ENCODE data around the gene KCNK18. TPM values are rescaled to one million over a fixed set of nuclear protein-coding genes. Genes with fewer than 3 reads are reported as not detected.
"Not testable (repeated sequence)": the region's sequence is repeated elsewhere in the genome, so short reads cannot be mapped to it uniquely, and the experiment has no call there.

KCNK18 gene
- total and polyA plus RNA-seq, 7 experiments from 2014 or later, result not detected

GRCh38 chr10:117178190-117178589, 19.1 kb upstream of the KCNK18 start:
- DNase-seq (no peak), ATAC-seq (no peak)
- Histone ChIP-seq H3K9me3 (ENCODE audit: control insufficient read depth in 2 of 3, low read length in 3 of 3) (no peaks in the 10 kb centered on the region), H3K36me3 (ENCODE audit: control insufficient read depth in 2 of 3, insufficient read depth in 3 of 3, low read length in 3 of 3) (no peaks in the 10 kb centered on the region), H3K4me3 (ENCODE audit: low read length) (no peak overlapping the region), H3K27me3 (ENCODE audit: control insufficient read depth in 2 of 2, insufficient read depth in 2 of 2, low read length in 2 of 2) (no peaks in the 10 kb centered on the region), H3K4me1 (ENCODE audit: control insufficient read depth in 2 of 2, insufficient read depth in 2 of 2, low read length in 2 of 2) (peaks cover 7 to 10% of the 10 kb centered on the region in 2 donors), H3K27ac (ENCODE audit: low read depth, low read length) (no peak overlapping the region)
- intact Hi-C loops (cut with micrococcal nuclease), result loop anchor here in 1 of 2 donors (10.0 kb wide), 1 partner anchor 173 kb away; the partner anchor contains the start of gene SHTN1
- Mint-ChIP-seq H3K27ac (no peak overlapping the region), H3K4me1 (peaks cover 0 to 18% (median 14%) of the 10 kb centered on the region in 7 donors), H3K4me3 (no peak overlapping the region), H3K27me3 (peaks cover 11 to 24% (median 14%) of the 10 kb centered on the region in 5 donors), H3K9me3 (no peaks in the 10 kb centered on the region), H3K36me3 (no peaks in the 10 kb centered on the region)
- POLR2A ChIA-PET, result no interaction called here
- CTCF ChIA-PET, result interaction anchor here (1.2 to 2.6 kb wide), 2 partner anchors 11 to 381 kb away, joined by 3 to 10 read pairs; no protein-coding TSS in a partner anchor

DNA sequence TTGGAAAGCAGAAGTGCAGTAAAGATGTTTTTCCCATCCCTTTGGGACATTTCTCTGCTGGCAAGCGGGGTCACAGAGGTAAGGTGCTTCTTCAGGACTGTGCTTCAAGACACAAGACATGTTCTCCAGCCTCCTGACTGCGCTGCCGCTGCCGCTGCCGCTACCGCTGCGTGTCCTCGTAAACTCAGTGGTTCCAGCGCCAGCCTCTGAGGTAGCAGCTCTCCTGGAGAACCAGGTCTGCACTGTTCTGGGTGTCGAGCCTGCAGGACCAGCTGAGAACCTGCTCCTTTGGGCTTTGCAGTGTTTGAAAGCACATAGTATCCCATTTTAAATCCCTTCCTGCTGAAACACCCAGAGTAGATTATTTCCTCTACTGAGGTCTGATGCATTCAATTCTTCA, 13.0 kb upstream of the KCNK18 start:
- ChIA-PET CTCF (interaction anchor here (3.4 kb wide), 1 partner anchor 9 kb away, joined by 15 read pairs; no protein-coding TSS in a partner anchor), POLR2A (no interaction called here)
- H3K36me3 ChIP-seq (ENCODE audit: control insufficient read depth in 2 of 3, insufficient read depth in 3 of 3, low read length in 3 of 3), result no peaks in the 10 kb centered on the region
- no peak overlapping the region for H3K4me3 Mint-ChIP-seq
- peaks cover 6 to 19% (median 16%) of the 10 kb centered on the region in 5 donors for H3K27me3 Mint-ChIP-seq
- H3K4me1 Mint-ChIP-seq, result no peaks in the 10 kb centered on the region
- no peaks in the 10 kb centered on the region for H3K27me3 ChIP-seq (ENCODE audit: control insufficient read depth in 2 of 2, insufficient read depth in 2 of 2, low read length in 2 of 2)
- peaks cover 0 to 5% (median 0%) of the 10 kb centered on the region in 5 donors for H3K36me3 Mint-ChIP-seq
- H3K4me1 ChIP-seq (ENCODE audit: control insufficient read depth in 2 of 2, insufficient read depth in 2 of 2, low read length in 2 of 2), result no peaks in the 10 kb centered on the region
- no peak overlapping the region for H3K27ac Mint-ChIP-seq
- peaks cover 0 to 10% (median 5%) of the 10 kb centered on the region in 11 donors for H3K9me3 Mint-ChIP-seq
- no peak overlapping the region for H3K4me3 ChIP-seq (ENCODE audit: low read length)
- ATAC-seq (no peak), DNase-seq (no peak)
- peaks cover 0 to 2% (median 0%) of the 10 kb centered on the region in 3 experiments for H3K9me3 ChIP-seq (ENCODE audit: control insufficient read depth in 2 of 3, low read length in 3 of 3)
- intact Hi-C loops (cut with micrococcal nuclease), result no loop called here
- H3K27ac ChIP-seq (ENCODE audit: low read depth, low read length), result no peak overlapping the region

DNA sequence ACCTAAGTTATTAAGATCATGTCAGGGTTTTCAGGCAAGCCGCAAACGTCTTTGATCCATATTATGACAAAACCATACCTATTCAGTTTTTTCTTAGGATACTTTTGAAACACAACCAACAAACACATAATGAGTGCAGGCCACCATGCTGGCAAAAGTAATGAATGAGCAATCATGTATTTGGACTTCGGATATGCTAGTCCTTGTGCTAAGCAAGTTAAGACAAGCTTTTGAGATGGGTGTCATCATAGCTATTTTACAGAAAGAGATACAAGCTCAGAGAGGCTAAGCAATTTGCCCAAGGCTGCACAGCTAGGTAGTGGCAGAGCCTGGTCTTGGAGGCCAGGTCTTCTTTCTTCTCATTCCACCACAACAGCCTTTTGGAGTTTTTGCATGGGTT, 12.5 kb upstream of the KCNK18 start:
- H3K9me3 ChIP-seq (ENCODE audit: control insufficient read depth in 2 of 3, low read length in 3 of 3), result peaks cover 0 to 6% (median 0%) of the 10 kb centered on the region in 3 experiments
- intact Hi-C loops (cut with micrococcal nuclease), result no loop called here
- POLR2A ChIA-PET, result no interaction called here
- Mint-ChIP-seq H3K27ac (no peak overlapping the region), H3K9me3 (peaks cover 3 to 15% (median 8%) of the 10 kb centered on the region in 11 donors), H3K36me3 (peaks cover 0 to 8% (median 3%) of the 10 kb centered on the region in 5 donors), H3K4me3 (no peak overlapping the region), H3K27me3 (peaks cover 6 to 17% (median 16%) of the 10 kb centered on the region in 5 donors), H3K4me1 (no peaks in the 10 kb centered on the region)
- H3K27ac ChIP-seq (ENCODE audit: low read depth, low read length), result no peak overlapping the region
- H3K4me1 ChIP-seq (ENCODE audit: control insufficient read depth in 2 of 2, insufficient read depth in 2 of 2, low read length in 2 of 2), result no peaks in the 10 kb centered on the region
- H3K4me3 ChIP-seq (ENCODE audit: low read length), result no peak overlapping the region
- DNase-seq (no peak), ATAC-seq (no peak)
- CTCF ChIA-PET, result interaction anchor here (0.5 to 3.4 kb wide), 3 partner anchors 9 to 1088 kb away, joined by 3 to 15 read pairs (median 7); no protein-coding TSS in a partner anchor
- H3K27me3 ChIP-seq (ENCODE audit: control insufficient read depth in 2 of 2, insufficient read depth in 2 of 2, low read length in 2 of 2), result no peaks in the 10 kb centered on the region
- no peaks in the 10 kb centered on the region for H3K36me3 ChIP-seq (ENCODE audit: control insufficient read depth in 2 of 3, insufficient read depth in 3 of 3, low read length in 3 of 3)

DNA sequence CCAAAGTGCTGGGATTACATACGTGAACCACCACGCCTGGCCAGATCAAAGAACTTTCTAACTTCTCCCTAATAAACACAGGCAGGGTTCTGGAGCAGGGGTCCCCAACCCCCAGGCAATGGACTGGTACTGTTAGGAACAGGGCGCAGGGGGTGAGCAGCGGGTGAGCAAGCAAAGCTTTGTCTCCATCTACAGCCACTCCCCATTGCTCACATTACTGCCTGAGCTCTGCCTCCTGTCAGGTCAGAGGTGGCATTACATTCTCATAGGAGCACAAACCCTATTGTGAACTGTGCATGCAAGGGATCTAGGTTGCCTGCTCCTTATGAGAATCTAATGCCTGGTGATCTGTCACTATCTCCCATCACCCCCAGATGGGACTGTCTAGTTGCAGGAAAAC, 11.5 kb upstream of the KCNK18 start:
- H3K9me3 ChIP-seq (ENCODE audit: control insufficient read depth in 2 of 3, low read length in 3 of 3); intact Hi-C loops (cut with micrococcal nuclease); H3K4me1 Mint-ChIP-seq; POLR2A ChIA-PET; H3K27ac Mint-ChIP-seq; H3K36me3 ChIP-seq (ENCODE audit: control insufficient read depth in 2 of 3, insufficient read depth in 3 of 3, low read length in 3 of 3); H3K27ac ChIP-seq (ENCODE audit: low read depth, low read length); H3K4me1 ChIP-seq (ENCODE audit: control insufficient read depth in 2 of 2, insufficient read depth in 2 of 2, low read length in 2 of 2); H3K36me3 Mint-ChIP-seq; H3K4me3 Mint-ChIP-seq; H3K27me3 ChIP-seq (ENCODE audit: control insufficient read depth in 2 of 2, insufficient read depth in 2 of 2, low read length in 2 of 2); ATAC-seq; DNase-seq; H3K4me3 ChIP-seq (ENCODE audit: low read length): not testable (repeated sequence)
- Mint-ChIP-seq H3K27me3 (peaks cover 0 to 11% (median 6%) of the 10 kb centered on the region in 5 donors), H3K9me3 (peaks cover 4 to 17% (median 10%) of the 10 kb centered on the region in 11 donors)
- CTCF ChIA-PET, result interaction anchor here (3.4 kb wide), 1 partner anchor 10 kb away, joined by 15 read pairs; no protein-coding TSS in a partner anchor

GRCh38 chr10:117186832-117187615, 10.3 kb upstream of the KCNK18 start:
- peaks cover 0 to 6% (median 0%) of the 10 kb centered on the region in 3 experiments for H3K9me3 ChIP-seq (ENCODE audit: control insufficient read depth in 2 of 3, low read length in 3 of 3)
- no peaks in the 10 kb centered on the region for H3K4me1 ChIP-seq (ENCODE audit: control insufficient read depth in 2 of 2, insufficient read depth in 2 of 2, low read length in 2 of 2)
- Mint-ChIP-seq H3K36me3 (peaks cover 0 to 9% (median 3%) of the 10 kb centered on the region in 5 donors), H3K9me3 (peaks cover 4 to 17% (median 10%) of the 10 kb centered on the region in 11 donors), H3K27me3 (peaks cover 0 to 11% (median under 1%) of the 10 kb centered on the region in 5 donors), H3K4me1 (no peaks in the 10 kb centered on the region), H3K4me3 (no peak overlapping the region), H3K27ac (no peak overlapping the region)
- H3K36me3 ChIP-seq (ENCODE audit: control insufficient read depth in 2 of 3, insufficient read depth in 3 of 3, low read length in 3 of 3), result no peaks in the 10 kb centered on the region
- DNase-seq (peak in 1 of 9 donors; percentile 27), ATAC-seq (no peak)
- no peak overlapping the region for H3K27ac ChIP-seq (ENCODE audit: low read depth, low read length)
- intact Hi-C loops (cut with micrococcal nuclease), result no loop called here
- no peaks in the 10 kb centered on the region for H3K27me3 ChIP-seq (ENCODE audit: control insufficient read depth in 2 of 2, insufficient read depth in 2 of 2, low read length in 2 of 2)
- no peak overlapping the region for H3K4me3 ChIP-seq (ENCODE audit: low read length)
- ChIA-PET POLR2A (no interaction called here), CTCF (interaction anchor here (1.2 to 3.4 kb wide), 2 partner anchors 12 kb away, joined by 3 to 15 read pairs; no protein-coding TSS in a partner anchor)

DNA sequence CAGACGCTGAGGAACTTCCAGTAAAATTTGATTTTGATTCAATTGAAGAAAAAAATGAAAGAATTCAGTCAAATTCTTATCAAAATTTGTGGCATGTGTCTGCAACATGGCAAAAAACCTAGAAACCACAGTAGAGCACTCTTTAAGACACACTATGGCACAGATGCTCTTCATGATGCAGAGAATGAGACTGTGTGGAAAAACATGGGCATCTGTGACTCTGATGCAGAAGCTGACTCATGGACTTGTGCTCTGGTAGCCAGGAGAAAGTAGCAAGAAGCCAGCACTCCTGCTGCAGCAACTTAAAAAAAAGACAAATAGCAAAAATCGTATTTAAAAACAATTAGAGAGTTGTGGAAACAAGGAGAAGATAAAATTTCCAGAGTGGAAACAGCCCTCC, 8.9 kb upstream of the KCNK18 start:
- Mint-ChIP-seq H3K27me3 (peaks cover 0 to 10% (median 0%) of the 10 kb centered on the region in 5 donors), H3K36me3 (peaks cover 0 to 9% (median 3%) of the 10 kb centered on the region in 5 donors), H3K4me1 (no peaks in the 10 kb centered on the region), H3K9me3 (peaks cover 4 to 17% (median 10%) of the 10 kb centered on the region in 11 donors), H3K4me3 (no peak overlapping the region), H3K27ac (no peak overlapping the region)
- CTCF ChIA-PET, result interaction anchor here (1.2 kb wide), 1 partner anchor 13 kb away, joined by 3 read pairs; no protein-coding TSS in a partner anchor
- POLR2A ChIA-PET, result no interaction called here
- Histone ChIP-seq H3K27me3 (ENCODE audit: control insufficient read depth in 2 of 2, insufficient read depth in 2 of 2, low read length in 2 of 2) (no peaks in the 10 kb centered on the region), H3K36me3 (ENCODE audit: control insufficient read depth in 2 of 3, insufficient read depth in 3 of 3, low read length in 3 of 3) (no peaks in the 10 kb centered on the region), H3K27ac (ENCODE audit: low read depth, low read length) (no peak overlapping the region), H3K4me1 (ENCODE audit: control insufficient read depth in 2 of 2, insufficient read depth in 2 of 2, low read length in 2 of 2) (no peaks in the 10 kb centered on the region), H3K9me3 (ENCODE audit: control insufficient read depth in 2 of 3, low read length in 3 of 3) (peaks cover 0 to 6% (median 0%) of the 10 kb centered on the region in 3 experiments), H3K4me3 (ENCODE audit: low read length) (no peak overlapping the region)
- DNase-seq, result no peak
- intact Hi-C loops (cut with micrococcal nuclease), result no loop called here
- ATAC-seq, result no peak
